NCI-H82 treated with DMSO at 0.1 percent for 48 hours (cell line): ENCODE measurements around the gene ZNRF2.
A peak's percentile ranks its signal among the peaks of the same experiment; 100 is the strongest.

Experiments used
- DNase-seq: peaks from one replicate; lab custom pipeline; 2025; ENCODE audit not compliant: unreplicated experiment; lab: John Stamatoyannopoulos, UW

Gene ZNRF2

DNA sequence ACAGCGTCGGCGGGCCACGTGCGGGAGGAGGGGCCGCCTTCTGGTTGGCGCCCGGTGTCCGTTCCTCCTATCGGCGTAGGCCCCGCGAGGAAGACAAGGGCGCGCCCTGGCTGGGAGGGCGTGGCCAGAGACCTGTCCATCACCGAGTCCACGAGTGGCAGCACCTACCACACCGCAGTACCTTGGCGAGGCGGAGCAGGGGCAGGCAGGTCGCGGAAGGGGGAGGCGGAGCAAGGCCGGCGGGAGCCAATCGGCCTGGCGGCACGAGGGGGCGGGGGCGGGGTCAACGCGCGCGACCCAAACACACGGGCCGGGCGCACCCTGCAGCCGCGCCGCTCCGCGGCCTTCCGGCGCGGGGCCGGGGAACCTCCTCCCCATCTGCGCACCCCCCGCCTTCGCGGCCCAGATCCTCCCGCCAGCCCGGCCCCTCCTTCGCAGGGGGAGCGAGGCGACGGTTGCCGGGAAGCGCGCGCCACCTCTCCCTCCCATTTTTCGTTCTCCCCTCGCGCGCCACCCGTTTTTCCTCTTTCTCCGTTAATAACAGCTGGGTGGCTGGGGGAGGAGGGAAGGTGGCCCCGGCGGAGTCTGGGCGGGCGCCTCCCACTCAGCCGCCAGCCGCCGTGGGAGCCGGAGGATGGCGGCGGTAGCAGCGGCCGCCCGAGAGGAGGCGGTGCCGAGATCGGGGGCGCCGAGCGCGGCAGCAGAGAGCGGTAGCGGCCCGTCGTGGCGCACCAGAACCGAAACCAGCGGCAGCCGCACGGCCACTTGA lies at the start of gene ZNRF2:
ZNRF2 (plus strand) TSS at position 300 of the 769 bp plus-strand sequence. CDS start 761 bp downstream, outside the sequence.
- DNase-seq: peak; percentile 95

GRCh38 chr7:30237271-30237695 lies 47.1 kb upstream of the ZNRF2 start:
- no peak for DNase-seq

DNA sequence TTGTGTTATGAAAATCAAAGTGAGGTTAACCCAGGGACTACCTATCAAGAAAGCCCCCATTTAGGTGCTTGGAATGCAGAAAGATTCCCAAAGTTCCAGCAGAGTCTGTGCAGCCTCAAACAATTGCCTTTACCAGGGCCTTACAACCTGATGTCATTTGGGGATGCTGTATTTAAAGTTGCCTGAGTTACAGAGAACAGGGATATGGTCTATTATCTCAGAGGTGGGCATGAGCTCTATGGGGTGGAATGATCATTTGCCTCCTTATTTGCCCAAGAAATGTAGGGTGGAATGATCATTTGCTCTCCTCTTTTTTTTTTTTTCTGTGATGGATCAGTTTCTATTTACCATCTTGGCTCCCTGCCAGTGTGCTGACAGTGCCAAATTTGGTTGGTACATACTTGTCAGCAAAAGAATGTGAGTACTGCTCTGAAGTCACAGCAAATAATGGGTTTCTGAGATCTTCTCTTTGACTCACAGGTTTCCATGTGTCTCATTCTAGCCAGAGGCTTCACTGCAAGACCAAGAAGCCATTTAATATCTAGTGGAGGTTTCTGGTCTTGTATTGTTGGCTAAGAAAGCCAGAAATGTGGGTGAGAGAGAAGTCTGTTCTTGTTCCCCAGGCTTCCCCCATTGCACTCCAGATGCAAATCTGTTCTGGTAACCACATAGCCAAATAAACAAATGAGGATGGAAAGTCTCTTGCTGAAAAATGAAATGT lies 45.5 kb upstream of the ZNRF2 start:
- DNase-seq: no peak

- DNase-seq: no peak
Measured at GRCh38 chr7:30240106-30240800, 44.1 kb upstream of the ZNRF2 start.

DNA sequence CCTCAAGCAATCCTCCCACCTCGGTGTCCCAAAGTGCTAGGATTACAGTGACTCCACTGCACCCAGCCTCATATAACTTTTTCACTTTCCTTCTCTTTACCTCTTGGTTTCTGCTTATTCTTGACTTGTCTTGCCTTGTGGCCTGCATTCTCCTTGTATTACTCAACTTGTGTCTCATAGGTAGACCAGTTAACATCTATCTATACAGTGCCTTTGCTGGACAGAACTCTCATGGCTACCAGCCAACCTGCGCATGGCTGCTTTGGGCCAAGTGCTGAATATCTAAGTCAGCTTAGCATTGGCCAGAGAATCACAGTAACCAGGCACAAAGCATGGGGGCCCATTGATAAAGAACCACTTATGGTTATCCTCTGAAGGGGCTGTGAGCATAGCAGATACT lies 42.6 kb upstream of the ZNRF2 start:
- no peak for DNase-seq

- no peak for DNase-seq
Measured at GRCh38 chr7:30244340-30244739, 40.1 kb upstream of the ZNRF2 start.

GRCh38 chr7:30245913-30246312 lies 38.5 kb upstream of the ZNRF2 start:
- DNase-seq: no peak

DNA sequence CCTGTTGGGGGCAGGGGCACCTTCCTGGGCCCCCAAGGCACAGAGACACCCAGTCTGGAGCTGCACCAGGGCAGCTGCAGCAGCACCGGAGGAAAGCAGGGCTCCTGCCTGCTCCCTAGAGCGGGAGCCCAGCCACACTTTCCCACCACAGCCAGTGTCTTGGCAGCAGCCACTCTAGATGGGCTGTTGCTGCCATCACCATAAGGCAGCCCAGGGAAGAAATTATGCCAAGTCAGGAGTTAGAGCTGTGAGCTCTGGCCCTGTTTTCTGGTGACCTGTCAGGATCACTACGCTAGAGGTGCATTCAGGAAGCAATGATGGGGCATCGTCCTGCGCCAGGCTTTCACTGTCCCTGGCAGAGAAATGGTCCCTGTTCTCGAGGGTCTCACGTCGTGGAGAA lies 38.0 kb upstream of the ZNRF2 start:
- no peak for DNase-seq

DNA sequence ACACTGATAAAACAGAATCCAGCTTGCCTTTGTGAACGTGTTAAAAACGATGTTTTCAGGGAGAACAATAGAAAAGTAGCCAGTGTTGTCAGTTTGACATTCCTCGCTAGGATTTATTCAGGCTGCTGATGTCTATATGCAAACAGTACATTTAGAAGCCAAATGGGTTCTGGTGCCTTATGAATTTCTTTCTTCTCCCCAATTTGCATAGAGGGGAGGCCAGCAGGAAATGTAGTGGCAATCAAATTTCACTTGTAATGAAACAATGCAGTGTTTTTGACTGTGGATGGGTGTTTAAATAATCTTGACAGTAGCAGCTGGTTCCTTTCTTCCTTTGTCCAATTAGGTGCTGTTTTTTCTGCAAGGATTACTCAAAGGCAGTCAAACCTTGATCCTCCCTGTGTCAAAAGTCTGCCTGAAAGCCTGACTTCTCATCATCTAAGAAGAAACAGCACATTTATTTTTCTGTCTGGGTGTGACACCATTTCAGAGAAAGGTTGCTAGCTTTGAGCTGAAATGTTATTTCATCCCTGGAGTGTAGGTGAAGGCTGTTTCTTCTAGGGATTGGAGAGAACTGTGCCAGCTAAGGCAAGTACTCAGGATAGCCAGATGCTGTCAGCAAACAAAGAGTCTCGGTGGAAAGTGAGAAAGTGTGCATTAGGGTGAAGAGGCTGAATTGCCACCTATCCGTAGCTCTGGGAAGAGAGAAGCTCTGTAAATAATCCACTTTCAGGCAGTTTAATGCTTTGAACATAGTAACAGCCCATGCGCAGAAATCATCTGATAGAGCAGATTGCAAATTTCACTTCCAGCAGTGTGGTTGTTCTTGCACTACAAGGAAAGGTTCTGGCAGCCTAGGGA lies 36.6 kb upstream of the ZNRF2 start:
- DNase-seq: peak; percentile 77

GRCh38 chr7:30249316-30249715 lies 35.1 kb upstream of the ZNRF2 start:
- DNase-seq: no peak

GRCh38 chr7:30249986-30250774 lies 34.2 kb upstream of the ZNRF2 start:
- no peak for DNase-seq

GRCh38 chr7:30251708-30252329 lies 32.6 kb upstream of the ZNRF2 start:
- DNase-seq: no peak

DNA sequence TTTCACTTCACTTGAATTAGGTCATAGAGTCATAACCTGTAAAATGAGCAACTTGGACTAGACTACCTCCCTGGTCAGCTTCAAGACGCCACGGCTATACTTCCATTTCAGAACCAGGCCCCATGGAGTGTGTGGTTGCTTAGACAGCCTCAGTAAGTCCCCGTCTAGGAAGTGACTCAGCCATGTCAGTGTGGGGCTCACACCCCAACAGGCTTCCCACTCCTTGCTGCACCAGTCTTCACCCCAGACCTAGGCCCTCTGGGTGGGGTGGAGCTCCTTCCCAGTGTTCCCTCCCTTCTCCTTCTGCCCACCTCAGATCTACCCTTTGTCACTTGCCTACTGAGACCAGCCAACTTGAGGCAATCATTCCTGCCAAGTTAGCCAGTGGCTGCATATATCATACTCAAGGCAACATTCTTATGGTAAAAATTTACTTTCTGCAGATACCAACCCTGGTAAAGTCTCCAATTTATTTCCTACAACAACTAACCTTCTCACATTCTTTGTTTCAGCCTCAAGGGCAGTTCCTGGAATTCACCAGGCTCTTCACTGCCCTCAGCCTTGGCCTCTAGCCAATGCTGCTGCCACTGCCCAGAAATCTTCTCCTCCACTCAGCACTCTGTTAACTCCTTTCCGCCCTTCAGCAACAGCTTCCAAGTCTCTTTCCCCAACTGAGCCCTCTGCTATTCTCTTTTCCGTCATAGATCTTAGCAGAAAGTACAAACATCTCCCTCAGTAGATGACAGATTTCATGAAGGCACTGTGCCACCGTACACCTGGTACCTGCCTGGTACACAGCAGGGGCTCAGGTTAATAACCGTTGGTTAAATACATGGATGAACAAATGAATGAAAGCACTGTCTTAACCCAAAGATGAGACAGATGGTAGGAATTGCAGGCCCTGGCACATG lies 31.3 kb upstream of the ZNRF2 start:
- DNase-seq: no peak

DNA sequence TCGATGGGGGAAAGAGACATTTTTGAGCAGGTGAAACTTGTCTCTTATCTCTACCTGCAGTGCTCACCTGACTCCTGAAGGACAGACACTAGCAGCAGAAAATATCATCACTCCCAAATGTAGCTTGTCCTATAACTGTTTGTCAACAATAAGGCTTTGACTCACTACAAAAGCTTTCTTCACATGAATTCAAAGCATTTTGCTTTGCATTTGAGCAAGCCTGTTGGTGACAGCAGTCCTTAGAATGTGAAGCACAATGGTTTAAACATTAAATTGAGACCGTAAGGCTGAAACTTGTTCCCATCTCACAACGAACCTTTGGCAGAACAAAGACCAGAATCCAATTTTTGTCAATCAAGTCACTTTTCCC lies 30.6 kb upstream of the ZNRF2 start:
- no peak for DNase-seq

GRCh38 chr7:30254248-30254647 lies 30.1 kb upstream of the ZNRF2 start:
- no peak for DNase-seq

GRCh38 chr7:30254717-30255063 lies 29.7 kb upstream of the ZNRF2 start:
- DNase-seq: no peak

DNA sequence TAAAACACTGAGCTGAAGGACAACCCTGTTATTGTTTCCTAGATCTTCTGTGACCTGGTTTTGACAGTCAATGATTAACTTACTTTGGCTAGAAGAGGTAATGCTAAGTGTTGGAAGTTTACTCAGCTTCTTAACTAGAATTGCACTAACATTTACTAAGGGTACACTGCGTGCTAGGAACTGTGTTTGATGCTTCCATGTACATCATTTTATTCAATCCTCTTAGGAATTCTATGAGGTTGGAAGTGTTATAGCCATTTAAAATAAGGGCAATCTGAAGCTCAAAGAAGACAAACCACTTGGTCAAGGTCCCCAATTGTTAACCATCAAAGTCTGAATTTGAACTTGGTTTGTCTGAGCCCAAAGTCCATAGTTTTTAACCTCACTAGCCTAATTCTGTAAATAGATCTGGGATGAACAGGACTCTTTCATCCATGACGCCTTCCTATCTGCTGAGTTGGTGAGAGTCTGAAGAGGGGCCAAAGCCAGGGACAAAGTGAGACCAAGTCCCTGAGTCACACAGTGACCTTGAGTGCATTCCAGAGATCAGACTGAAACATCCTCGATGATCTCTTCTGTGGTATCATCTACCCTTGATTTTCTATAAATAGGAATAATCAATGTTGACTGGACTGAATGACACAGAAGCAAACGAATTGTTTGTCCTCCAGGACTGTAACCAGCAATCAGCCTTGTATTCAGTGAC lies 29.2 kb upstream of the ZNRF2 start:
- no peak for DNase-seq

GRCh38 chr7:30256349-30256858 lies 28.0 kb upstream of the ZNRF2 start:
- no peak for DNase-seq
